HL-60 (cell line): ENCODE measurements around the gene NDE1.
"Not testable (repeated sequence)": the region's sequence is repeated elsewhere in the genome, so short reads cannot be mapped to it uniquely, and the experiment has no call there.

Experiments used
- DNase-seq, 2 experiments: peaks; one replicate each; pipeline ENCODE4 v3.0.0-alpha.2; 2010 to 2020; ENCODE audit warnings: low read depth in 1 of 2, low spot score in 1 of 2
- H3K27ac ChIP-seq: fragments of 250-450 bp; sonication (Bioruptor Pico); replicated peaks from 2 replicates; pipeline ENCODE4 v1.5.1; 2020; ENCODE audit warnings: mild to moderate bottlenecking, moderate library complexity
- H3K27me3 ChIP-seq: fragments of 250-450 bp; sonication (Bioruptor Pico); 2 replicates; pipeline ENCODE4 v1.5.1; 2021; ENCODE audit warnings: mild to moderate bottlenecking, moderate library complexity; ENCODE audit not compliant: insufficient read depth, poor library complexity, severe bottlenecking
- H3K4me3 ChIP-seq: replicated peaks from 2 replicates; pipeline ENCODE4 v1.5.1; 2011; ENCODE audit warnings: mild to moderate bottlenecking, control low read depth, low read length; ENCODE audit not compliant: insufficient read depth
- CTCF ChIP-seq: IDR thresholded peaks from one replicate; pipeline ENCODE4 v1.5.1; 2011; ENCODE audit warnings: low read length, control low read depth, inconsistent platforms; ENCODE audit not compliant: insufficient read depth
- GABPA ChIP-seq: IDR thresholded peaks from 2 replicates; pipeline ENCODE4 v1.6.1; 2012; ENCODE audit warnings: low read depth
- POLR2AphosphoS5 ChIP-seq: IDR thresholded peaks from 2 replicates; pipeline ENCODE4 v1.6.1; 2012; ENCODE audit warnings: low read depth
- SPI1 ChIP-seq: IDR thresholded peaks from 2 replicates; pipeline ENCODE4 v1.6.1; 2012; ENCODE audit warnings: low read depth, mild to moderate bottlenecking, borderline replicate concordance
- TF ChIP-seq, protein P1 (sequence below): IDR thresholded peaks from 2 replicates; pipeline ENCODE4 v1.6.1; 2012; ENCODE audit warnings: low read depth; ENCODE audit not compliant: insufficient replicate concordance

The NDE1 gene

GRCh38 chr16:15725641-15726240, 75.7 kb downstream of the NDE1 start:
- H3K27ac ChIP-seq: no peak overlapping the region
- no peak overlapping the region for H3K4me3 ChIP-seq
- TF ChIP-seq SPI1: no peak
- TF ChIP-seq GABPA: no peak
- TF ChIP-seq POLR2AphosphoS5: no peak
- no peak for TF ChIP-seq CTCF
- TF ChIP-seq, protein P1, sequence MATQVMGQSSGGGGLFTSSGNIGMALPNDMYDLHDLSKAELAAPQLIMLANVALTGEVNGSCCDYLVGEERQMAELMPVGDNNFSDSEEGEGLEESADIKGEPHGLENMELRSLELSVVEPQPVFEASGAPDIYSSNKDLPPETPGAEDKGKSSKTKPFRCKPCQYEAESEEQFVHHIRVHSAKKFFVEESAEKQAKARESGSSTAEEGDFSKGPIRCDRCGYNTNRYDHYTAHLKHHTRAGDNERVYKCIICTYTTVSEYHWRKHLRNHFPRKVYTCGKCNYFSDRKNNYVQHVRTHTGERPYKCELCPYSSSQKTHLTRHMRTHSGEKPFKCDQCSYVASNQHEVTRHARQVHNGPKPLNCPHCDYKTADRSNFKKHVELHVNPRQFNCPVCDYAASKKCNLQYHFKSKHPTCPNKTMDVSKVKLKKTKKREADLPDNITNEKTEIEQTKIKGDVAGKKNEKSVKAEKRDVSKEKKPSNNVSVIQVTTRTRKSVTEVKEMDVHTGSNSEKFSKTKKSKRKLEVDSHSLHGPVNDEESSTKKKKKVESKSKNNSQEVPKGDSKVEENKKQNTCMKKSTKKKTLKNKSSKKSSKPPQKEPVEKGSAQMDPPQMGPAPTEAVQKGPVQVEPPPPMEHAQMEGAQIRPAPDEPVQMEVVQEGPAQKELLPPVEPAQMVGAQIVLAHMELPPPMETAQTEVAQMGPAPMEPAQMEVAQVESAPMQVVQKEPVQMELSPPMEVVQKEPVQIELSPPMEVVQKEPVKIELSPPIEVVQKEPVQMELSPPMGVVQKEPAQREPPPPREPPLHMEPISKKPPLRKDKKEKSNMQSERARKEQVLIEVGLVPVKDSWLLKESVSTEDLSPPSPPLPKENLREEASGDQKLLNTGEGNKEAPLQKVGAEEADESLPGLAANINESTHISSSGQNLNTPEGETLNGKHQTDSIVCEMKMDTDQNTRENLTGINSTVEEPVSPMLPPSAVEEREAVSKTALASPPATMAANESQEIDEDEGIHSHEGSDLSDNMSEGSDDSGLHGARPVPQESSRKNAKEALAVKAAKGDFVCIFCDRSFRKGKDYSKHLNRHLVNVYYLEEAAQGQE: no peak
- DNase-seq: no peak
- H3K27me3 ChIP-seq: no peaks in the 10 kb centered on the region

DNA sequence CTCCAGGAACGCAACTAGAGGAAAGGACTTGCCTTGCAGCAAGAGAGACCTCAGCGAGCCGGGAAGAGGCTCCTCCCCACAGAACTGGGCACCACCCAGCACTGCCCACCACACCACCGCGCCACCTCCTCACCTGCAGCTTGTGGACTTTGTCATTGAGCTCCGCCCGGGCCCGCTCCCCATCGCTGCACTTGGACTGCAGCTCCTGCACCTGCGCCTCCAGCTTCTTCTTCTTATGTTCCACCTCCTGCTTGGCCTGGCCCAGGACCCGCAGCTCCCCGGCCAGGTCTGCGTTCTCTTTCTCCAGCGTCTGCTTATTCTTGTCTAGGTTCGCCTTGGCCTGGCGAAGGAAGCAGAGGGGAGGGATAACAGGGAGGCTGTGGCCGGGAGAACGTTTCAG, 76.7 kb downstream of the NDE1 start:
- Histone ChIP-seq H3K4me3 (no peak overlapping the region), H3K27me3 (no peaks in the 10 kb centered on the region), H3K27ac (no peak overlapping the region)
- TF ChIP-seq CTCF (no peak), SPI1 (no peak), GABPA (no peak), POLR2AphosphoS5 (no peak)
- TF ChIP-seq, protein P1: no peak
- no peak for DNase-seq

DNA sequence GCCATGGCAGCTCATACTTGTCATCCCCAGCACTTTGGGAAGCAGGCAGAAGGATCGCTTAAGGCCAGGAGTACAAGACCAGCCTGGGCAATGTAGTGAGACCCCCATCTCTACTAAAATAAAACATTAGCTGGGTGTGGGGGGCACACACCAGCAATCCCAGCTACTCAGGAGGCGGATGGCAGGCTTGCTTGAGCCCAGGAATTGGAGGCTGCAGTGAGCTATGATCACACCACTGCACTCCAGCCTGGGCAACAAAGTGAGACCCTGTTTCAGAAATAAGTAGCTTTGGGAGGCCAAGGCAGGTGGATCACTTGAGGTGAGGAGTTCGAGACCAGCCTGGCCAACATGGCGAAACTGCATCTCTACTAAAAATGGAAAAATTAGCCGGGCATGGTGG, 77.7 kb downstream of the NDE1 start:
- not testable (repeated sequence) for DNase-seq, H3K4me3 ChIP-seq, H3K27ac ChIP-seq, H3K27me3 ChIP-seq

- Histone ChIP-seq H3K4me3 (no peak overlapping the region), H3K27ac (no peak overlapping the region), H3K27me3 (no peaks in the 10 kb centered on the region)
- TF ChIP-seq POLR2AphosphoS5 (no peak), CTCF (no peak), SPI1 (no peak), GABPA (no peak)
- TF ChIP-seq, protein P1: no peak
- DNase-seq: no peak
Measured at GRCh38 chr16:15729152-15729551, 79.1 kb downstream of the NDE1 start.
